GM13977 (cell line): Measurements from ENCODE around the gene ZNF784.

Source experiments
- DNase-seq: peaks from one replicate; pipeline ENCODE4 v3.0.0; 2012; ENCODE audit warnings: low spot score
- in situ Hi-C: fragments of 300-500 bp; cut with MboI; formaldehyde crosslinking; loops from one replicate; pipeline ENCODE4 v1.12.0; 2022; ENCODE audit warnings: low sequenced_read_pairs, low pct_unique_long_range_greater_than_20kb, mixed read lengths, inconsistent platforms; ENCODE audit not compliant: unreplicated experiment
- TF ChIP-seq, protein P1 (sequence below): IDR thresholded peaks from 2 replicates; pipeline ENCODE4 v1.5.1; 2012; ENCODE audit warnings: mild to moderate bottlenecking, control low read depth; ENCODE audit not compliant: insufficient read depth; ENCODE audit errors: extremely low read depth, missing control alignments

ZNF784 gene

DNA sequence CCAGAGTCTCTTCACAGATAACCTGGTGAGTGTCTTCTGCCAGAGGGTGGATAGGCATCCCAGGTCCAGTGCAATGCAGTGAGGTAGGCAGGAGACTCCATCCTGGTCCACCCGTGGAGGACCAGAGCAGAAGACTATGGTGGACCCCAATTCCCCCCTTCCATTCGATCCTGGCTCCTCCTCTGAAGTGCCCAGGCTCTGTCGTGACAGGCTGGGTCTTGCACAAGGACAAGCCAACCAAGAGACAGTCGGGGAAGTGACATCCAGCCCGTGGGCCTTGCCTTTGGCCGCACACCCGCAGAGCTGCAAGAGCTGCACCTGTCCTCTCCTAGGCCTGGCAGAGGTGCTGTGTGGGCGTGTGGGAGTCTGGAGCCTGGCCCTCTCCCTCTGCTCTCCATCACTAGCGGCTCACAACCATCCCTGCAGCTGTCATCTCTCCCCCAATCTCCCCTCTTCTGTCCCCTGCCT lies 3.1 kb downstream of the ZNF784 start:
- no peak for DNase-seq
- TF ChIP-seq, protein P1, sequence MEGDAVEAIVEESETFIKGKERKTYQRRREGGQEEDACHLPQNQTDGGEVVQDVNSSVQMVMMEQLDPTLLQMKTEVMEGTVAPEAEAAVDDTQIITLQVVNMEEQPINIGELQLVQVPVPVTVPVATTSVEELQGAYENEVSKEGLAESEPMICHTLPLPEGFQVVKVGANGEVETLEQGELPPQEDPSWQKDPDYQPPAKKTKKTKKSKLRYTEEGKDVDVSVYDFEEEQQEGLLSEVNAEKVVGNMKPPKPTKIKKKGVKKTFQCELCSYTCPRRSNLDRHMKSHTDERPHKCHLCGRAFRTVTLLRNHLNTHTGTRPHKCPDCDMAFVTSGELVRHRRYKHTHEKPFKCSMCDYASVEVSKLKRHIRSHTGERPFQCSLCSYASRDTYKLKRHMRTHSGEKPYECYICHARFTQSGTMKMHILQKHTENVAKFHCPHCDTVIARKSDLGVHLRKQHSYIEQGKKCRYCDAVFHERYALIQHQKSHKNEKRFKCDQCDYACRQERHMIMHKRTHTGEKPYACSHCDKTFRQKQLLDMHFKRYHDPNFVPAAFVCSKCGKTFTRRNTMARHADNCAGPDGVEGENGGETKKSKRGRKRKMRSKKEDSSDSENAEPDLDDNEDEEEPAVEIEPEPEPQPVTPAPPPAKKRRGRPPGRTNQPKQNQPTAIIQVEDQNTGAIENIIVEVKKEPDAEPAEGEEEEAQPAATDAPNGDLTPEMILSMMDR: no peak
- in situ Hi-C loops: loop anchor here (25.0 kb wide), 1 partner anchor 1159 kb away; the partner anchor contains the start of genes CDC42EP5 and LENG9

GRCh38 chr19:55620410-55621204 lies 3.8 kb downstream of the ZNF784 start:
- TF ChIP-seq, protein P1: no peak
- DNase-seq: no peak
- in situ Hi-C loops: loop anchor here (25.0 kb wide), 1 partner anchor 1158 kb away; the partner anchor contains the start of genes CDC42EP5 and LENG9

DNA sequence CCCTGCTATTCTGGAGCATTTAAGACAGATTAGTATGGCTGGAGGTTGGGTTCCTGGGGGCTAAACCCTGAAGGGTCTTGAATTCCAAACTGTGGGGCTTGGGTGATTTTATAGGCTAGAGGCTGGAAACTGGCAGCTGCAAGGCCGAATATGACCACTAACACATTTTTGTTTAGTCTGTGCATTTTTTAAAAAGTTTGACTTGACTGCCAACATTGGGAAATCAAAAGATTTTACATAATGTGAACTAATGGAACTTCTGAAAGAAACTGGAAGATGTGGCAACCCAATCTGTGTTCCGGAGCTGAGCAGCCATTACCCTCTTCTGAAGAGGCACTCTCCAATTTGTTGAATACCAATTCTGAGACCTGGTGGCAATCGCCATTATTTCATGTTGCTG lies 5.1 kb downstream of the ZNF784 start:
- no peak for DNase-seq
- TF ChIP-seq, protein P1: no peak
- in situ Hi-C loops: loop anchor here (25.0 kb wide), 1 partner anchor 1157 kb away; the partner anchor contains the start of genes CDC42EP5 and LENG9

- TF ChIP-seq, protein P1: no peak
- in situ Hi-C loops: loop anchor here (25.0 kb wide), 1 partner anchor 1156 kb away; the partner anchor contains the start of genes CDC42EP5 and LENG9
- DNase-seq: no peak
These were observed 5.9 kb downstream of the ZNF784 start for GRCh38 chr19:55618426-55618825.

DNA sequence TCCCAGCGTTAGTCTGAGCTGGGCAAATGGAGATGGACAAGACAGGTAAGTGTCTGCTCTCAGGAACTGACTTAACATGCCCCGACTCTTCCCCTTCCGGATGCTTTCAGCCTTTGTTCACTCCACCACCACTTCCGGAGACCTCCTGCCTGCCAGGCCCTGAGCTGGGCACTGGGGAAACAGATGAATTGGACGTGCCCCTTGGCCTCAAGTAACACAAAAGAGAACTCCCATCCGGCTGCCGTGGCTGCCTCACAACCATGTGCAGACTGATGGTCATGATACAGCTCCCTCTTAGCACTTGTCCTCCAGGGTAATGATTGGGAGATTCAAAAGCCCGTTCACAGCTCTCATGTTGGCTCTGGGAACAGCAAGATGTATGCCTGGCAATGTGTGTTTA lies 6.9 kb downstream of the ZNF784 start:
- TF ChIP-seq, protein P1: no peak
- in situ Hi-C loops: loop anchor here (25.0 kb wide), 1 partner anchor 1155 kb away; the partner anchor contains the start of genes CDC42EP5 and LENG9
- no peak for DNase-seq

- in situ Hi-C loops: loop anchor here (25.0 kb wide), 1 partner anchor 1154 kb away; the partner anchor contains the start of genes CDC42EP5 and LENG9
- DNase-seq: no peak
- TF ChIP-seq, protein P1: no peak
These were observed 7.9 kb downstream of the ZNF784 start for GRCh38 chr19:55616395-55616875.
